ENCODE results near the gene IQCE. TPM values are rescaled to one million over a fixed set of nuclear protein-coding genes. Genes with fewer than 3 reads are reported as not detected.

IQCE gene
- total and polyA plus RNA-seq, 10 of the 15 experiments (the other 5 are each of a cell fraction or from before 2014, with no cell fraction given): 0.37 to 8.1 (median 3.7) TPM

DNA sequence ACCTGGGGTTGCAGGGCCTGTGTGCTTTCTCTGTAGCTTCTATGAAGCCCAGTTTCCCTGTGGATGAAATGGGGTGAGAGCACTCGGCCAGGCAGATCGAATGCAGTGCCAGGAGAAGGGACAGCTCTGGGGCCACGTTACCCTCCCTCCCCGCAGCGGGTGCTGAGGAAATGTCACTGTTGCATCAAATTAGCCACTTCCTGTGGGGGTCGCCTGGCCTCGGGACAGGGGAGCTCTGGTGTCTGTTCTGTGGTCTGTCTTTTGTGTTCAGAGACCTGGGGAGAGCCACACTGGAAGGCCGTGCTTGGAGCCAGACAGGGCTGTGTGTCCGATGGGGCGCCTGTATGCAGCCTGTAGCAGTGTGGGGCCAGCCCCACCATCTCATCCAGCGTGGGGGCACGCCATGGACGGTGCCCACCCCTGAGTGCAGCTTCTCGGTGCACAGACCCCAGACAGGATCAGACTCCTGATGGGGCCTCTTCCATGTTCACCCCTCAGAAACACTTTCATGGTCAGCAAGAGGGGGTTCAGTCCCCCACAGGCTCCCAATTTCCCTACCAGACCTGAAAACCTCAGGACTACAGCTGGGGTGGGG is 86.6 kb downstream of the IQCE start (continued):
- TF ChIP-seq ATF2 (IDR thresholded peaks at IDR 0.05; ENCODE audit: low read length): no peak
- TF ChIP-seq ZNF274 (IDR thresholded peaks at IDR 0.05; ENCODE audit: insufficient read depth, insufficient read length): no peak
- TF ChIP-seq BMI1 (IDR thresholded peaks at IDR 0.05; ENCODE audit: borderline replicate concordance): no peak
- TF ChIP-seq IKZF1 (conservative IDR thresholded peaks at IDR 0.05): peak; percentile 43; the same call in 1 of the 2 replicates
- no peak for TF ChIP-seq KDM1A (IDR thresholded peaks at IDR 0.05; ENCODE audit: borderline replicate concordance)
- no peak for TF ChIP-seq HDAC2 (IDR thresholded peaks at IDR 0.05)
- no peak for TF ChIP-seq SMAD5 (IDR thresholded peaks at IDR 0.05; ENCODE audit: low read depth)
- TF ChIP-seq PBX3 (IDR thresholded peaks at IDR 0.05; ENCODE audit: insufficient replicate concordance, low read depth, low read length): peak; percentile 60
- TF ChIP-seq JUNB (IDR thresholded peaks at IDR 0.05): no peak
- TF ChIP-seq PAX5 (IDR thresholded peaks at IDR 0.05; ENCODE audit: borderline replicate concordance, low read depth, low read length): no peak
- no peak for TF ChIP-seq SIX5 (IDR thresholded peaks at IDR 0.05; ENCODE audit: low read depth, low read length, severe bottlenecking)
- no peak for TF ChIP-seq BACH1 (IDR thresholded peaks at IDR 0.05; ENCODE audit: borderline replicate concordance)
- TF ChIP-seq FOXK2 (IDR thresholded peaks at IDR 0.05): no peak
- no peak for TF ChIP-seq MTA3 (IDR thresholded peaks at IDR 0.05; ENCODE audit: borderline replicate concordance, low read length)
- no peak for TF ChIP-seq FOXM1 (IDR thresholded peaks at IDR 0.05; ENCODE audit: low read depth, low read length)
- TF ChIP-seq ASH2L (IDR thresholded peaks at IDR 0.05; ENCODE audit: borderline replicate concordance, low read depth): no peak
- TF ChIP-seq CBX5 (IDR thresholded peaks at IDR 0.05; ENCODE audit: low read depth): no peak
- 0 out of 4 replicates have a peak, but pooled peaks of 1 of the 2 experiments have one; percentile 28 for TF ChIP-seq BHLHE40 (IDR thresholded peaks at IDR 0.05; ENCODE audit: borderline replicate concordance in 1 of 2, low read depth in 2 of 2, low read length in 1 of 2)
- no peak for TF ChIP-seq MYB (IDR thresholded peaks at IDR 0.05; ENCODE audit: borderline replicate concordance, low read depth, low read length)
- TF ChIP-seq STAT1 (conservative IDR thresholded peaks at IDR 0.05): no peak
- peak; percentile 12; the same call in 1 of the 3 replicates for TF ChIP-seq POU2F2 (IDR thresholded peaks at IDR 0.05; ENCODE audit: borderline replicate concordance, low read depth, low read length)
- no peak for TF ChIP-seq MXI1 (IDR thresholded peaks at IDR 0.05; ENCODE audit: low read depth, low read length)
- TF ChIP-seq GATAD2B (conservative IDR thresholded peaks at IDR 0.05; ENCODE audit: low read depth): no peak
- TF ChIP-seq CHD4 (IDR thresholded peaks at IDR 0.05): no peak
- no peak for TF ChIP-seq KLF5 (IDR thresholded peaks at IDR 0.05; ENCODE audit: partially characterized antibody)
- no peak for TF ChIP-seq BCL3 (IDR thresholded peaks at IDR 0.05; ENCODE audit: borderline replicate concordance, insufficient read depth, low read depth, low read length, poor library complexity, severe bottlenecking)
- TF ChIP-seq RB1 (IDR thresholded peaks at IDR 0.05; ENCODE audit: borderline replicate concordance): no peak
- TF ChIP-seq SUPT20H (IDR thresholded peaks at IDR 0.05; ENCODE audit: borderline replicate concordance, control insufficient read depth, low read depth, low read length): no peak
- no peak for TF ChIP-seq CBX3 (IDR thresholded peaks at IDR 0.05; ENCODE audit: borderline replicate concordance, low read depth)
